T-helper 2 cell (primary cell): ENCODE measurements around the gene MAGEA11.
"Not testable (repeated sequence)": the region's sequence is repeated elsewhere in the genome, so short reads cannot be mapped to it uniquely, and the experiment has no call there.

ENCODE experiments used
- DNase-seq, 5 experiments: peaks; one replicate each; pipeline versions ENCODE4 v3.0.0 to v3.0.0-alpha.2; 2012 to 2022
- total RNA-seq, 2 donors: gene quantifications; one replicate each; lab custom pipeline; 2026; lab: John Stamatoyannopoulos, UW

The MAGEA11 gene
- 0 reads per million in 2 donors for total RNA-seq

GRCh38 chrX:149711545-149712236 lies at the start of gene MAGEA11:
Gene MAGEA11, plus strand, starts transcription at chrX:149712060. Its CDS starts 1,100 bp downstream, at chrX:149713160.
- DNase-seq = no peak

DNA sequence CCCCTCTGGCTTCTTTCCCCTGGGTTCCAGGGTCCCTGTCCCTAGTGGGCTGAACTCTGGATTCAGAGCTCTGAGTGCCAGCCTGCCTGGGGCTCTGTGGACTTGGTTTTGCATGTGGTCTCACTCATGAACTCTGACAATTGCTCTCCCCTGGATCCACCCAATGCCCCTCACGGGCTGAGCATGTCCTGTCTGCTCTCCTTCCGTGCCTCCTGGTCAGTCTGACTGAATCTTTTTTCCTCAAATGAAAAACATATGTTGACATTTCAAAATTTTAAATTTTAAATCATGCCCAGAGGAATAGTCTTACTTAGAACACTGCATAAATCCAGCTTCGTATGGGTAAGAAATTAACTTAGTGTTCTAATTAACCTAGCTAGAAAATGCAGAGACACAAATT lies 36.8 kb upstream of the MAGEA11 start:
- DNase-seq = not testable (repeated sequence)

DNA sequence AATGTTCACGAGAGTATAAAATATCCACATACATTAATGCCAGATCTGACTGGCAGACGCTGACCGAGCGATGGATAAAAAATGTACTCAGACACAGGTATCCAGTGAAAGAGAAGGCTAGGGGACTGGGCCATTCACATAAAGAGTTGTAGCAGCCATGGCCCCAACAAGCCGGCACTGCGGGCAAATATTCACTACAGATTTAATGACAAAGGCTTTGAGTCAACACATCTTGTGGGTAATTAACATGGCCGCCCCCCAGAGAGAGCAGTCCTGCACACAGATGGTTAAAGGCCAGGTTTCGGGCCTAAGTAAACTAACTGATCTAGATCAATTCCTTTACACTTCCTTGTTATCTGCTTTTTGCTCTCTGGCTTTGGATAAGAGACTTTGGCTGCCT lies 36.3 kb upstream of the MAGEA11 start:
- DNase-seq = not testable (repeated sequence)

DNA sequence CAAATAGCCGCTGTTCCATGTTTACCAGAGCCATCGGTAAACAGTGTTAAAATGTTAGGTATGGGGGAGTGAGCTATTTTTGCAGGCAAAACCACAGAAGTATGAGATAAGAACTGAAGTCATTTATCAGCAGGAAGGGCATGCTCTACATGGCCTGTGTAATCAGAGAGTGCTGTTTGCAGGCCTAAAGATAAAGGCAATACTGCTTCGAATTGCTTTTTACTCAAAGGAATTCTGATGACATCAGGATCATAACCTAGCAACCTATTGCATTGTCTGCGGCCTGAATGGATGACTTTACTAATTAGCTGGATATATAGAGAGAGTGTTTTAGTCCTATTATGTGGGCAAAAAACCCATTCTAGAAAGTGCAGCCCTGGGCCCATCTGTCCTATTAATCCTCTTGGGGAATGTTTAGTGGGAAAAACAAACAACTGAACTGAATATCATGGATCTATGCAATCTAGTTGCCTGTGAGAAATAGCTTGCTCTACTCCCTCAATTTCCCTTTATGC lies 32.6 kb upstream of the MAGEA11 start:
- DNase-seq = not testable (repeated sequence)

GRCh38 chrX:149681182-149681581 lies 30.7 kb upstream of the MAGEA11 start:
- no peak for DNase-seq

DNA sequence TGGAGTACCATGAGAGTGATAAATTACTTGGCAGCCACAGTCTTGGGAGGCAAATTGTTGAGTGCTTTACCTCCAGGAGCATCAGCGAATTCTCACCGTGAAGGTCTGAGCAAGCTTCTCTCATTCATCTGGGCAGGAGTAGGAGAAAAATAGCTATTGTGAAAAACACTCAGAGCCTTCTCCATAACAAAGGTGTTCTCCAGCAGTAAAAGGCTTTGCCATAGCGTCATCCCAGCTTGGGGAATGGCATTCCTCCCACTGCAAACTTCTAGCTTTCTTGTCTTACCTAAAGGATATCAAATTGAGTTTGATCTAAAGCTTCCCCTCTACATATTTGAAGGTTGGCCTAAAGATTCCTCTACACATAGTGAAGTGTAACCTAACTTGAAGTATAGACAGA lies 29.8 kb upstream of the MAGEA11 start:
- DNase-seq = no peak

GRCh38 chrX:149682956-149683947 lies 28.6 kb upstream of the MAGEA11 start:
- no peak for DNase-seq

- DNase-seq = no peak
Measured at GRCh38 chrX:149683966-149684730, 27.7 kb upstream of the MAGEA11 start.

GRCh38 chrX:149687991-149688390 lies 23.9 kb upstream of the MAGEA11 start:
- DNase-seq = no peak

- no peak for DNase-seq
Measured at GRCh38 chrX:149688552-149688951, 23.3 kb upstream of the MAGEA11 start.

- DNase-seq = no peak
Measured at GRCh38 chrX:149691794-149692193, 20.1 kb upstream of the MAGEA11 start.

GRCh38 chrX:149692686-149693272 lies 19.1 kb upstream of the MAGEA11 start:
- DNase-seq = not testable (repeated sequence)

GRCh38 chrX:149699761-149700160 lies 12.1 kb upstream of the MAGEA11 start:
- DNase-seq = no peak

DNA sequence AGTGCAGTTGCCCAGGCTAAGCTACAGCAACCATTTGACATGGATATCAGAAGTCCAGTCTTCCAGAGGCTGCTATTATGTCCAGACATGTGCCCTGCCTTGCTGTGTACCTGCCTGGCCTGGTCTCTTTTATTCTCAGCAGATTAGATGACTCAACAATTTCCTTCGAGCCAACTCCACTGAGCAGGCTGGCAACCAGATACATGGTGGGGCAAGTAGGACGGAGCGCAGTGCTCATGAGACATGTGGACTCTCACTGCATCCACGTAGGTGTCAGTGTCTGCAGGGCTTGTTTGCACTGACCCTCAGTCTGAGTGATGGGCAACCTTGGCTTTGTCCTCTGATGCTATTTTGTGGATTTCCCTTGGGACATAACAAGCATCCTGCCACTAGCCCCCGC lies 7.2 kb upstream of the MAGEA11 start:
- DNase-seq = no peak

DNA sequence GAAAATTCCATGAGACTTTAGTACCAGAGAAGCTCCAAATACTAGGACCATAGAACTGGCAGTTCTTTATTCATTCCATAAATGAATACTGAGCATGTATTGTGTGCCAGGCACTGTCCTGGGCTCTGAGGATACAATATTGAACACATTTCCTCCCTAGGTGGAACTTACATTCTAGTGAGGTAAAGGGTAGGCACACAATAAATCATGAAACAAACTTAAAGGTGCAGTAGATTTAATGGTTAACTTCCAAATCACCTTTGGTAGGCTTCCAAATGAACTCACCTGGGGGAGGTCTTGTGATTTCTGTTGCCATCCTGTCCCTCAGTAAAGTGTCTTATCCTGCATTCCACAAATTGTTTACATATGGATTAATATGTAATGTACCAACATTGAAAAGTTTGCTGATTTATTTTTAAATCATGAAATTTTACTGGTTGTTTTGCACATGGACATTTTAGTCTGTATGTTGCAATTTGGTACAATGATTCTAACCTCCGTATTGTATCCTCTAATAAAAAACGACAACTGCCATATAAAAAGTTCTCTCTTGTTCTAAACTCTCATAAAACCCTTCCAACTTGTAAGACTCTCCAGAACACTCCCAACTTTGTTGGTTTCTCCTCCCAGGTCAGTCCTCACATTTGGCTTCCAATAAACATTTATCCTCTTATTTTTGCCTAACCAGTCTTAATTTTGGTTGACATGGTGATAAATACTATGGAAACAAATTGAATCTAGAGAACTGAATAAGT lies 4.5 kb upstream of the MAGEA11 start:
- no peak for DNase-seq

- no peak for DNase-seq
Measured at GRCh38 chrX:149712831-149713230, 971 bp downstream of the MAGEA11 start.

DNA sequence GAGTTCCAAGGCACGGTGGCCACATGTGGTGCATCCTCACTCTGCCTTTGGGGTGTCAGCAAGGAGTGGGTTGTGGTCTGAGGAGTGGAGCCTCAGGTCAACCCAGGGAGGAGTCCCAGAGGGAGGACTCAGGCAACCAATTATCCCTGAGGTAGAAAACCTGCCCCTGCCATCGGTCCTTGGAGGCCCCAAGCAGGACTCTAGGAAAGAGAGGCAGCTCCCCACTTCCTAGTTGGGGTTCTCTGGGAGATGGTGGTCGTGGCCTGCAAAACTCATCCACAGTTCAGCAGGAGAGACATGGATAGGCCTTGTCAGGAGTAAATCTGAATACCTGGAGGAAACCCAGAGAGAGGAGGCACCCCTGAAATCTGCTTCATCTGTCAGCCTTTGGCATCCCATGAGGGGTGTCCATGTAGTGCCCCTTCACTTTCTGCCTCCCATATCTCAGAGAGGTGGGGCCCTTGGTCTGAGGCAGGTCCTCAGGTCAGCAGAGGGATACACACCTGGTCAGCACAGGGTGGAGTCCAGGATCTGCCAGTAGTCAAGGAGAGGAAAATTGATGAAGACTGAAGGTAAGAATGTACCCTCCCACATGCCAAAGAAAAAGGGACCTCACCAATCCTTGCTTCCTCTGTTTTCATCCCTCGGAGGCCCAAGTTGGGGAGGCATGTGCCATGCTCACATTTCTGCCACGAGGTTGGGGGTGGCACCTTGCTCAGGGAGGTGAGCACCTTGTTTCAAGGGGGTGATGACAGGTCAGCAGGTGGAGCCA lies 1.6 kb downstream of the MAGEA11 start:
- no peak for DNase-seq

DNA sequence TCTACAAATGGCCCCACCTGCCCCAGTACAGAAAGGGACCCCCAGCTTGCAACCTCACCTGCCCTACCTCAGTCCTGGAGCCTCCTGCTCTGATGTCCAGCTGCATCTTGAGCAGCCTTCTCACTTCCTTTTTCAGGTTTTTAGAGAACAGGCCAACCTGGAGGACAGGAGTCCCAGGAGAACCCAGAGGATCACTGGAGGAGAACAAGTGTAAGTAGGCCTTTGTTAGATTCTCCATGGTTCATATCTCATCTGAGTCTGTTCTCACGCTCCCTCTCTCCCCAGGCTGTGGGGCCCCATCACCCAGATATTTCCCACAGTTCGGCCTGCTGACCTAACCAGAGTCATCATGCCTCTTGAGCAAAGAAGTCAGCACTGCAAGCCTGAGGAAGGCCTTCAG lies 3.6 kb downstream of the MAGEA11 start:
- DNase-seq = no peak

DNA sequence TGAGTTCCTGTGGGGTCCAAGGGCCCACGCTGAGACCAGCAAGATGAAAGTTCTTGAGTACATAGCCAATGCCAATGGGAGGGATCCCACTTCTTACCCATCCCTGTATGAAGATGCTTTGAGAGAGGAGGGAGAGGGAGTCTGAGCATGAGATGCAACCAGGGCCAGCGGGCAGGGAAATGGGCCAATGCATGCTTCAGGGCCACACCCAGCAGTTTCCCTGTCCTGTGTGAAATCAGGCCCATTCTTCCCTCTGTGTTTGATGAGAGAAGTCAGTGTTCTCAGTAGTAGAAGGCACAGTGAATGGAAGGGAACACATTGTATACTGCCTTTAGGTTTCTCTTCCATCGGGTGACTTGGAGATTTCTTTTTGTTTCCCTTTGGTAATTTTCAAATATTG lies 4.8 kb downstream of the MAGEA11 start:
- DNase-seq = no peak

- DNase-seq = no peak
Measured at GRCh38 chrX:149717803-149718202, 5.9 kb downstream of the MAGEA11 start.

- DNase-seq = no peak
Measured at GRCh38 chrX:149718757-149719156, 6.9 kb downstream of the MAGEA11 start.
